ENCODE results near the gene LSM8.

LSM8 gene

DNA sequence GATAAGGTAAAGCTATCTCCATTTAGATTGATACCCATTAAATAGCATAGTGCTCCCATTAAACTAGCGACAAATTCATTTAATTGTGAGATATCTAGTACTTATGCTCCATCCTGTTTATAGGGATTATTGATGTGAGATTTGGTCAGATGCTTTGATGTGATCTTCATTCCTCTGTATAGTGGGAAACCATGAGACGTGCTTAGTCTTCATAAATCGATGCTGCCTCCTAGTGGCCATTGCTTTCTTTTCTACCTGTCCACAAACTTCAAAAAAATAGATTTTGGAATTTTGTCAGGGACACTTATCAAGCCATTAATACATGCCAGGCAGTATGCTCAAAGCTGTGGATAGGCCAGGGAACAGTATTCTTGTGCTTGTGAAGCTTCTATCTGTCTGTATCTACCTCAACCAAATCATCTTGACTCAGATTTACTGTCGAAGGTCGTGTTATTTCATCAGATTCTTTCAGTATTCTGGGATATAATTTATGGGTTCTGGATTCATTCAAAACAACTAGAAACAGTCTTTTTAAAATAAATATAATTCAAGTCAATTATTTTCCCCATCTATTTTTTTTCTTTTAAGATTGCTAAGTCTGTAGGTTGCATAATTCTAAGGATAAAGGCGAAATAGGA lies 12.0 kb downstream of the LSM8 start:
- DNase-seq (ENCODE audit: low read depth in 2 of 2): peak; percentile 74 to 77
- TF ChIP-seq, protein P1, sequence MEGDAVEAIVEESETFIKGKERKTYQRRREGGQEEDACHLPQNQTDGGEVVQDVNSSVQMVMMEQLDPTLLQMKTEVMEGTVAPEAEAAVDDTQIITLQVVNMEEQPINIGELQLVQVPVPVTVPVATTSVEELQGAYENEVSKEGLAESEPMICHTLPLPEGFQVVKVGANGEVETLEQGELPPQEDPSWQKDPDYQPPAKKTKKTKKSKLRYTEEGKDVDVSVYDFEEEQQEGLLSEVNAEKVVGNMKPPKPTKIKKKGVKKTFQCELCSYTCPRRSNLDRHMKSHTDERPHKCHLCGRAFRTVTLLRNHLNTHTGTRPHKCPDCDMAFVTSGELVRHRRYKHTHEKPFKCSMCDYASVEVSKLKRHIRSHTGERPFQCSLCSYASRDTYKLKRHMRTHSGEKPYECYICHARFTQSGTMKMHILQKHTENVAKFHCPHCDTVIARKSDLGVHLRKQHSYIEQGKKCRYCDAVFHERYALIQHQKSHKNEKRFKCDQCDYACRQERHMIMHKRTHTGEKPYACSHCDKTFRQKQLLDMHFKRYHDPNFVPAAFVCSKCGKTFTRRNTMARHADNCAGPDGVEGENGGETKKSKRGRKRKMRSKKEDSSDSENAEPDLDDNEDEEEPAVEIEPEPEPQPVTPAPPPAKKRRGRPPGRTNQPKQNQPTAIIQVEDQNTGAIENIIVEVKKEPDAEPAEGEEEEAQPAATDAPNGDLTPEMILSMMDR (IDR thresholded peaks at IDR 0.05; ENCODE audit: low read depth, low read length): peak; percentile 71
- H3K4me3 ChIP-seq (replicated peaks in 1 of 2; ENCODE audit: low read depth in 2 of 2, low read length in 2 of 2): no peak overlapping the region

GRCh38 chr7:118202061-118202460 lies 18.1 kb downstream of the LSM8 start:
- no peak overlapping the region for H3K4me3 ChIP-seq (replicated peaks in 1 of 2; ENCODE audit: low read depth in 2 of 2, low read length in 2 of 2)
- peak in 1 of 2 donors; percentile 17 for DNase-seq (ENCODE audit: low read depth in 2 of 2)
- TF ChIP-seq, protein P1 (IDR thresholded peaks at IDR 0.05; ENCODE audit: low read depth, low read length): no peak

DNA sequence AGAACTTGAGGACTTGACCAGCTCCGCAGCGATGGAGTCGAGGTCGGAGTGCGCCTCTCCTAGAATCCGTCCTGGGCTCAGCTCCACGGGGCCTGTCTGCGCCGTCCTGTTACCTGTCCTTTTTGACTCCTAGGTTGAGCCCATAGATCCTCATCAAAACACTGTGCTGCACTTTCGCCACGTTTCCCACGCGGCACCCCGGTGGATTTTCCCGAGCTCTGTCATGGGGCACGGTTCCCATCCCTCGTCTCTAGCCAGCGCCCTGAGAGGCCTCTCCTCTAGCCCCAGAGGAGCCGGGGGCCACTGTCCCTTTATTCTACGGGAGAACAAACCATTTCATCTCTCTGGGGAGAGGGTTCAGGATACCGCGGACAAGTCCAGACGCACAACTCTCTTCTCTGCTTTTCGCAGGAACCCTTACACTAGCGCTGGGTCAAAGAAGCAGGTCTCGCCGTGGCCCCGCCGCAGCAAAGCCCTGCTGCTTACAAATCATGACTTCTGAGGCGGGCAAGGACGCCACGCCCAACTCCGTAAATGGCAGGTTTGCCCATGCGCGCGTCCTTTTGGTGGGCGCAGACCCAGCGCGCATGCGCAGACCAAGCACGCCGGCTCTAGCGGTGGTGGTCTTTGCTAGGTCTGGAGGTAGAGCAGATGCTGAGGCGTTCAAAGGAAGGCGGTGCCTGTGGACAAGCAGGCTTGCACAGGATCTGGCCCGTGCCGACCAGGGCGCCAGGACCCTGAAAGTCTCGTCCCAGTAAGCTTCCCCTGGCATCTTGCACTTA lies 30.3 kb downstream of the LSM8 start:
- TF ChIP-seq, protein P1 (IDR thresholded peaks at IDR 0.05; ENCODE audit: low read depth, low read length): no peak
- peak overlapping the region; percentile 64 to 67 for H3K4me3 ChIP-seq (replicated peaks in 1 of 2; ENCODE audit: low read depth in 2 of 2, low read length in 2 of 2)
- peak; percentile 78 to 86 for DNase-seq (ENCODE audit: low read depth in 2 of 2)

DNA sequence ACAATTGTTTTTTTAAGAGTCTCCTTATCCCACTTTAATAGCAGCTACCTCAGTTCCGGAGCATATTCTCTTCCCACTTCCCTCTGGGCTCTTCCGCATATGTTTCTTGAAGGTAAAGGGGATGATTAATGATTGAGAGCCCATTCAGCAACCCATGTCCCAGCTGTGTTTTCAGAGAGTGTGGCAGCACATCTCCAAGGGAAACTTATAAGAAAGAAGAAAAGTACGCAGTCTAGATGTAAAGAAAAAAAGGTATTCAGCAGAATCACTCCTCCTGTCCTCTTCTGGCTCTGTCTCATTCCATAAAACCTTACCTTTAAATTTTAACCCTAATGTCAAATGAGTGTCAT lies 30.8 kb downstream of the LSM8 start:
- DNase-seq (ENCODE audit: low read depth in 2 of 2): no peak
- peak overlapping the region; percentile 64 to 67 for H3K4me3 ChIP-seq (replicated peaks in 1 of 2; ENCODE audit: low read depth in 2 of 2, low read length in 2 of 2)
- TF ChIP-seq, protein P1 (IDR thresholded peaks at IDR 0.05; ENCODE audit: low read depth, low read length): no peak

DNA sequence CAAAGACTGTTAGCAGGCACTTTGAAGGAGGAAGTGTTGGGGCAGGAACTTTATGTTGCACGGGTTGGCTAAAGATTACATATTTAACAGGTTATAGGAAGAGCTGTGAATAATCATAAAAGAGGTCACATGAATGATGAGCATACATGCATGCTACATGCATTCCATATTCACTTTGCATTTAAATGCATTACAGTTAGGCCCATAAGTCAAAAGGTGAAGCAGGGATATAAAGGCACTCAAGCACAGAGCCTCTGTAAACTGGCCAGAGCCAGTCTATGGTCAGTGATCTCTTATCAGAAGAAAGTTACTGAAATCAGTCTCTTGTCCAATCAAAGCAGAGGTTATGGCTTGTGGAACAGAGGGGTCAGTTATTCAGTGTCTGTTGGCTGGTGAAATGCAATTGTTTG lies 33.3 kb downstream of the LSM8 start:
- no peak overlapping the region for H3K4me3 ChIP-seq (replicated peaks in 1 of 2; ENCODE audit: low read depth in 2 of 2, low read length in 2 of 2)
- DNase-seq (ENCODE audit: low read depth in 2 of 2): no peak
- TF ChIP-seq, protein P1 (IDR thresholded peaks at IDR 0.05; ENCODE audit: low read depth, low read length): no peak

- H3K4me3 ChIP-seq (replicated peaks in 1 of 2; ENCODE audit: low read depth in 2 of 2, low read length in 2 of 2): no peak overlapping the region
- TF ChIP-seq, protein P1 (IDR thresholded peaks at IDR 0.05; ENCODE audit: low read depth, low read length): no peak
- DNase-seq (ENCODE audit: low read depth in 2 of 2): no peak
These were observed 34.6 kb downstream of the LSM8 start for GRCh38 chr7:118218413-118219156.
